Right atrium auricular region (tissue), 2 donors: ENCODE results near the gene TRIB2. TPM values are rescaled to one million over a fixed set of nuclear protein-coding genes. Genes with fewer than 3 reads are reported as not detected.

Experiments used
- DNase-seq: peaks from one replicate; pipeline ENCODE4 v3.0.0-alpha.2; 2019; ENCODE audit warnings: low spot score
- H3K27ac ChIP-seq, 2 donors: fragments of 200-600 bp; sonication (generic); 1 replicate in 1 of 2; 2 replicates in 1 of 2; pipeline ENCODE4 v1.5.1; 2016 to 2019
- H3K27me3 ChIP-seq, 2 donors: fragments of 200-600 bp; sonication (generic); one replicate each; pipeline versions ENCODE4 v1.5.1 to v1.6.0; 2017 to 2019
- H3K36me3 ChIP-seq: fragments of 200-600 bp; sonication (generic); one replicate; pipeline ENCODE4 v1.5.1; 2016
- H3K4me1 ChIP-seq, 2 donors: fragments of 200-600 bp; sonication (generic); one replicate each; pipeline versions ENCODE4 v1.5.1 to v1.6.0; 2017 to 2019
- H3K4me3 ChIP-seq, 2 donors: fragments of 200-600 bp; sonication (generic); 1 replicate in 1 of 2; 2 replicates in 1 of 2; pipeline ENCODE4 v1.5.1; 2017 to 2019; ENCODE audit warnings: mild to moderate bottlenecking in 1 of 2, moderate library complexity in 1 of 2
- H3K9me3 ChIP-seq, 2 donors: fragments of 200-600 bp; sonication (generic); one replicate each; pipeline ENCODE4 v1.5.1; 2019
- total RNA-seq, 2 donors: library from RNA; depleted of rRNA; stranded (reverse); fragments of >200 nt; gene quantifications; one replicate each; pipeline ENCODE4 v1.1.0, GENCODE V29; 2016
- TF ChIP-seq, protein P1 (sequence below), 2 donors: fragments of 200-600 bp; sonication (generic); IDR thresholded peaks; one replicate each; pipeline ENCODE4 v1.5.1; 2019; ENCODE audit warnings: antibody characterized with exemption in 2 of 2

The TRIB2 gene
- total RNA-seq, 2 donors from 2014 or later = 33.5 to 55.7 TPM

GRCh38 chr2:12722447-12723316, 5.9 kb downstream of the TRIB2 start:
- no peak for DNase-seq
- H3K4me1 ChIP-seq = peaks cover 0 to 75% of the 10 kb centered on the region in 2 donors
- H3K27ac ChIP-seq = peak overlapping the region; percentile 93 to 98
- H3K27me3 ChIP-seq = no peaks in the 10 kb centered on the region
- TF ChIP-seq, protein P1, sequence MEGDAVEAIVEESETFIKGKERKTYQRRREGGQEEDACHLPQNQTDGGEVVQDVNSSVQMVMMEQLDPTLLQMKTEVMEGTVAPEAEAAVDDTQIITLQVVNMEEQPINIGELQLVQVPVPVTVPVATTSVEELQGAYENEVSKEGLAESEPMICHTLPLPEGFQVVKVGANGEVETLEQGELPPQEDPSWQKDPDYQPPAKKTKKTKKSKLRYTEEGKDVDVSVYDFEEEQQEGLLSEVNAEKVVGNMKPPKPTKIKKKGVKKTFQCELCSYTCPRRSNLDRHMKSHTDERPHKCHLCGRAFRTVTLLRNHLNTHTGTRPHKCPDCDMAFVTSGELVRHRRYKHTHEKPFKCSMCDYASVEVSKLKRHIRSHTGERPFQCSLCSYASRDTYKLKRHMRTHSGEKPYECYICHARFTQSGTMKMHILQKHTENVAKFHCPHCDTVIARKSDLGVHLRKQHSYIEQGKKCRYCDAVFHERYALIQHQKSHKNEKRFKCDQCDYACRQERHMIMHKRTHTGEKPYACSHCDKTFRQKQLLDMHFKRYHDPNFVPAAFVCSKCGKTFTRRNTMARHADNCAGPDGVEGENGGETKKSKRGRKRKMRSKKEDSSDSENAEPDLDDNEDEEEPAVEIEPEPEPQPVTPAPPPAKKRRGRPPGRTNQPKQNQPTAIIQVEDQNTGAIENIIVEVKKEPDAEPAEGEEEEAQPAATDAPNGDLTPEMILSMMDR (IDR thresholded peaks at IDR 0.05) = peak in 1 of 2 donors; percentile 19
- peak overlapping the region in 1 of 2 donors; percentile 72 for H3K4me3 ChIP-seq
- H3K36me3 ChIP-seq = peaks cover 46% of the 10 kb centered on the region
- no peaks in the 10 kb centered on the region for H3K9me3 ChIP-seq

GRCh38 chr2:12723736-12724463, 7.2 kb downstream of the TRIB2 start:
- Histone ChIP-seq H3K4me3 (no peak overlapping the region), H3K36me3 (peaks cover 57% of the 10 kb centered on the region), H3K27ac (peak overlapping the region; percentile 44 to 98), H3K4me1 (peaks cover 0 to 87% of the 10 kb centered on the region in 2 donors), H3K27me3 (no peaks in the 10 kb centered on the region), H3K9me3 (no peaks in the 10 kb centered on the region)
- DNase-seq = no peak
- TF ChIP-seq, protein P1 (IDR thresholded peaks at IDR 0.05) = no peak

GRCh38 chr2:12725233-12726187, 8.8 kb downstream of the TRIB2 start:
- H3K4me3 ChIP-seq = no peak overlapping the region
- H3K27ac ChIP-seq = peak overlapping the region; percentile 55 to 61

GRCh38 chr2:12726271-12726670, 9.5 kb downstream of the TRIB2 start:
- TF ChIP-seq, protein P1 (IDR thresholded peaks at IDR 0.05) = no peak
- Histone ChIP-seq H3K27ac (peak overlapping the region; percentile 55 to 61), H3K36me3 (peaks cover 78% of the 10 kb centered on the region), H3K9me3 (no peaks in the 10 kb centered on the region), H3K4me1 (peaks cover 0 to 88% of the 10 kb centered on the region in 2 donors), H3K27me3 (no peaks in the 10 kb centered on the region), H3K4me3 (no peak overlapping the region)
- DNase-seq = no peak

More at GRCh38 chr2:12725233-12726187, 8.8 kb downstream of the TRIB2 start:
- H3K9me3 ChIP-seq = no peaks in the 10 kb centered on the region
- no peak for DNase-seq
- no peaks in the 10 kb centered on the region for H3K27me3 ChIP-seq
- peaks cover 73% of the 10 kb centered on the region for H3K36me3 ChIP-seq
- H3K4me1 ChIP-seq = peaks cover 0 to 90% of the 10 kb centered on the region in 2 donors
- TF ChIP-seq, protein P1 (IDR thresholded peaks at IDR 0.05) = no peak

DNA sequence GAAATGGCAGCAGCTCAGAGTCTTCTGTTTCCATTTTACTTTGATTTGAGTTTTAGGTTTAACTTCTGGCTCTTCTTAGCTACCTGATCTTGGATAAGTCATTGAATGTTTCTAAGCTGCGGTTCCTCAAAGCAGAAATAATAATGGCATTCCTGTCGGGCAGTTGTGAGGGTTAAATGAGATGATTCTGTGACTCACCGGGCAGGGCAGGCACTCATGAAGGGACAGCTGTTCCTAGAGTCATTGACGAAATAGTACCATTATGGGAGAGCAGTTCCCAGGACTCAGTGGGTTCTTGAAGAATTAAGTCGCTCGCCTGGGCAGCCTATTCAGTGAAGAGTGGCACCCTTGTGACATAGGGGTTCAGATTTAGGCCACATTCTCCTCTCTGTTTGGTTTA, 10.3 kb downstream of the TRIB2 start:
- H3K27ac ChIP-seq = peak overlapping the region; percentile 31 to 38
- TF ChIP-seq, protein P1 (IDR thresholded peaks at IDR 0.05) = no peak
- peaks cover 84% of the 10 kb centered on the region for H3K36me3 ChIP-seq
- no peak for DNase-seq
- no peaks in the 10 kb centered on the region for H3K9me3 ChIP-seq
- no peak overlapping the region for H3K4me3 ChIP-seq
- no peaks in the 10 kb centered on the region for H3K27me3 ChIP-seq
- H3K4me1 ChIP-seq = peaks cover 0 to 88% of the 10 kb centered on the region in 2 donors
